ENCODE data around the gene COL5A1.

Gene COL5A1

DNA sequence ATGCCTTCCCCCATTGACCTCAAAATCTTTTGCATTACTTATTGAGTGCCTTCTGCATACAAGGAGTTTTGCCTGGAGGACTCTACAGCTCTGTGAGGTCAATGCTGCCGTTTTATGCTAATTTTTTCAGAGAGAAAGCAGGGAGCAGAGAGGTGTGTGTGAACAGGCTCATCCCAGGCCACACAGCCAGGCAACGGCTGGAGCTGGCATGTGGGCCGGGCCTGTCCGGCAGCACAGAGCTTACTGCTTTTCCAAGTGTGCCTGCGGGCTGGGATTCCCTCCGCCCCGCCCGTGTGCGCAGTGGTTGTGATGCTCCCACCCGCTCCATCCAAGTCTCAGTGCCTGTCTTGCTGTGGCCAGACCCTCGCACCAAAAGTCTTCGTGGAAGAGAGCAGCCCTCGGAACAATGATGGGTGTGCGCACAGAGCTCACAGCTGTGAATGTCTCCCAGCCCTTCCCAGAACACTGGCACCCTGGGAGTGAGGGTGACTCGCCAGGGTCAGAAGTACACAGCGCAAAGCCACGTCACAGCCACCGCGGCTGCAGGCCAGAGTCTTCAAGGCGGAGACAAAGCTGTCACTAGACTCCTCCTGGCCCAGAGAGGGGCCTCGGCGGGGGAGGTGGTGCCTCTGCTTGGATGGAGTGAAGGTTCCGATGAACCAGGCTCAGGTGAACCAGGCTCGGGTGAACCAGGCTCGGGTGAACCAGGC, 82.8 kb downstream of the COL5A1 start:
- peak; percentile 78 for DNase-seq (ENCODE audit: low read depth)
- TF ChIP-seq, protein P1, sequence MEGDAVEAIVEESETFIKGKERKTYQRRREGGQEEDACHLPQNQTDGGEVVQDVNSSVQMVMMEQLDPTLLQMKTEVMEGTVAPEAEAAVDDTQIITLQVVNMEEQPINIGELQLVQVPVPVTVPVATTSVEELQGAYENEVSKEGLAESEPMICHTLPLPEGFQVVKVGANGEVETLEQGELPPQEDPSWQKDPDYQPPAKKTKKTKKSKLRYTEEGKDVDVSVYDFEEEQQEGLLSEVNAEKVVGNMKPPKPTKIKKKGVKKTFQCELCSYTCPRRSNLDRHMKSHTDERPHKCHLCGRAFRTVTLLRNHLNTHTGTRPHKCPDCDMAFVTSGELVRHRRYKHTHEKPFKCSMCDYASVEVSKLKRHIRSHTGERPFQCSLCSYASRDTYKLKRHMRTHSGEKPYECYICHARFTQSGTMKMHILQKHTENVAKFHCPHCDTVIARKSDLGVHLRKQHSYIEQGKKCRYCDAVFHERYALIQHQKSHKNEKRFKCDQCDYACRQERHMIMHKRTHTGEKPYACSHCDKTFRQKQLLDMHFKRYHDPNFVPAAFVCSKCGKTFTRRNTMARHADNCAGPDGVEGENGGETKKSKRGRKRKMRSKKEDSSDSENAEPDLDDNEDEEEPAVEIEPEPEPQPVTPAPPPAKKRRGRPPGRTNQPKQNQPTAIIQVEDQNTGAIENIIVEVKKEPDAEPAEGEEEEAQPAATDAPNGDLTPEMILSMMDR (conservative IDR thresholded peaks at IDR 0.05; ENCODE audit: control insufficient read depth, insufficient read depth, low read depth, low read length) = no peak
- H3K4me3 ChIP-seq (ENCODE audit: control insufficient read depth, low read depth, low read length) = no peak overlapping the region

DNA sequence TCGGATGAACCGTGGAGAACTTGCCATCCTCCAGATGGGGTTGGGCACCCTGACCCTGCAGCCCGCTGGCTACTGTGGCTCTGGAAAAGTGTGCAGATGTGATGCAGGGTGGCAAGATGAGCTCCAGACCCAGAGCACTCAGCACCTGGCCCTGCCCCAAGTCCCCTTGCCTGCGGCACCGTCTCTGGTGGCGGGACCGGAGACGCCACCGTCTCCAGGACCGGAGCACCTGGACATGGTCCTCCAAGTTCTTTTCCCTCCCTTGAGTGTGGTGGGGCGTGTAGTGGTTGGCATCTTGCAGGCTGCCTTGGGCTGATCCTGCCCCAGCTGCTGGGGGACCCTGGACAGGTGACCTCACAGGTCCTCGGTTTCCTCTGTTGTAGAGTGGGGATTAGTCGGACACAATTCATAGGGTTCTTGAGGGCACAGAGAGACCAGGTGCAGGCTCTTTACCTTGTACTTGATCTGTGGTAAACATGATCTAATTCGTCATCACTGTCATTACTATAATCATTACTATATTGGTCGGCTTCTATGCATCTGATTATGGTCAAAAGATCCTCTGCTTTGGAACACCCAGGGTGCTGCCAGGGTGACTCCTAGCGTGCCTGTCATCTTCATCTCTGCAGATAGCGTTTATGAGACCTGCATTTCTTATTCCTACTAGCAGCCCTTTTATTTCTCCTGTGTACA, 83.5 kb downstream of the COL5A1 start:
- H3K4me3 ChIP-seq (ENCODE audit: control insufficient read depth, low read depth, low read length) = no peak overlapping the region
- no peak for DNase-seq (ENCODE audit: low read depth)
- TF ChIP-seq, protein P1 (conservative IDR thresholded peaks at IDR 0.05; ENCODE audit: control insufficient read depth, insufficient read depth, low read depth, low read length) = no peak

DNA sequence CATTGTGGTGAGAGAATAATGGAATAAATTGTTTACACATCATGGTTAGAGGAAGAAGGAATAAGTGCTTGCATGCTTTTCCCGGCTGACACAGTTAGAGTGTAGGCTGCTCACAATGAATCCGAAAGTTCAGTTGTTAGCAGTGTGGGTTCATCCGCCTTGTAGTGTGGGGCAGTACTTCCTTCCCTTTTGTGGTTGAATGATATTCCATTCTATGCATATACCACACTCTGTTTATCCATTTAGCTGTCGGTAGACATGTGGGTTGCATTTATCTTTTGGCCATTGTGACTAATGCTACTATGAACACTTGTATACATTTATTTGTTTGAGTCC, 84.0 kb downstream of the COL5A1 start:
- TF ChIP-seq, protein P1 (conservative IDR thresholded peaks at IDR 0.05; ENCODE audit: control insufficient read depth, insufficient read depth, low read depth, low read length) = no peak
- H3K4me3 ChIP-seq (ENCODE audit: control insufficient read depth, low read depth, low read length) = no peak overlapping the region
- peak; percentile 34 for DNase-seq (ENCODE audit: low read depth)

DNA sequence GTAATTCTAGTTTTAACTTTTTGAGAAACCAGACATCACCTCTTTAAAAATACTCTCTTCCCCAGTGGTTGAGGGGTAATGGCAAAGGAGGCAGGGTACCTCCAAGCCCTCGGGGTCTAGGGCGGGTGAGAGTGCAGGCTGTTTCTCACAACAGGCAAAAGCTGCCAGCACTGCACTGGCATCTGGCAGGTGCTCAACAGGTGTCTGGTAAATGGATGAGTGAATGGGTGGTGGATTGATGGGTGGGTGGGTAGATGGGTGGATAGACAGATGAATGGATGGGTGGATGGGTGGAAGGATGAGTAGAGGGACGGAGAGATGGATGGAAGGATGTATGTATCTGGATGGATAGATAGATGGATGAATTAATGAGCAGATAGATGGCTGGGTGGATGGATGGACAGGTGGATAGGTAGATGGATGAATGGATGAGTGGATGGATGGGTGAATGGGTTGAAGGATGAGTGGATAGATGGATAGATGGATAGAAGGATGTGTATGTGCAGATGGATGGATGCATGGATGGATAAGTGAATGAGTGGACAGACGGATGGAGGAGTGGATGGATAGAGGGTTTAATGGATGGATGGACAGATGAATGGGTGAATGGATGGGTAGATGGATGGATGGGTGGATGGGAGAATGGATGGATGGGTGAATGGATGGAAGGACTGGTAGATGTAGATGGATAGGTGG, 84.6 kb downstream of the COL5A1 start:
- H3K4me3 ChIP-seq (ENCODE audit: control insufficient read depth, low read depth, low read length) = no peak overlapping the region
- TF ChIP-seq, protein P1 (conservative IDR thresholded peaks at IDR 0.05; ENCODE audit: control insufficient read depth, insufficient read depth, low read depth, low read length) = no peak
- DNase-seq (ENCODE audit: low read depth) = no peak

DNA sequence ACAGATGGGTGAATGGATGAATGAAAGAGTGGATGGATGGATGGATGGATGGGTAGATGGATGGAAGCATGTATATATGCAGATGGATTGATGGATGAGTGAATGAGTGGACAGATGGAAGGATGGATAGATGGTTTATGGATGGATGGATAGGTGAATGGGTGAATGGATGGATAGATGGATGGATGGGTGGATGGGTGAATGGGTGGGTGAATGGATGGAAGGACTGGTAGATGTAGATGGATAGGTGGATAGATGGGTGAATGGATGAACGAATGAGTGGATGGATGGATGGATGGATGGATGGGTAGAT, 85.1 kb downstream of the COL5A1 start:
- H3K4me3 ChIP-seq (ENCODE audit: control insufficient read depth, low read depth, low read length) = no peak overlapping the region
- TF ChIP-seq, protein P1 (conservative IDR thresholded peaks at IDR 0.05; ENCODE audit: control insufficient read depth, insufficient read depth, low read depth, low read length) = no peak
- DNase-seq (ENCODE audit: low read depth) = no peak

DNA sequence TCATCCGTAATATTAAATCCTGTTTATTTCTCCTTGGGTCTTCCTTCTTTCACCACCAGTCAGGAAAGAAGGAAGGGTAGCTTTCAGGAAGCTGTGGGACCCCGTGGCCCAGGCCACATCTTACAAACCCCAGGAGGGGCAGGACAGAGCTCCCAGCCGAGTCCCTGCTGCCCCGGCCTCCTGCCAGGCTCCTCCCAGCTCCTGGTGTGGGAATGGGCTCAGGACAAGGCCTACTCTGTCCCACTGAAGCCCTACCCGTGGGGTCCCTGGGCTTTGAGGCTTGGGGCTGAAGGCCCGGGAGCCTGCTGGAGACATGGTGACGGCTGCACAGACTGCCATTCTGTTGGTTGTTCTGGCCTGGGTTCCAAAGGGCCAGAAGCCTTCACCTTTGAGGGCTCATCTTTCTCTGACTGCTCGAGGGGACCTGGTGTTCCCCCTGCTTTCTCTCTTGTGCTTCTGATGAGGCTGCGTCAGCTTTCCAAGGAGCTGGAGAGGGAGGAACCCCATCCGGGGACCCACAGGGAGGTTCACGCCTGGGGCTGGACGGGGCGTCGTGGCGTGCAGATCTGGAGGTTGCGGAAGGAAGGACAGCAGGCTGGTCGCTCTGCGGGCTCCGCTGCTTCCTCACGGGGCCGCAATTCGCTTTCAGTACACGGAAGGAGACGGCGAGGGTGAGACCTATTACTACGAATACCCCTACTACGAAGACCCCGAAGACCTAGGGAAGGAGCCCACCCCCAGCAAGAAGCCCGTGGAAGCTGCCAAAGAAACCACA, 86.6 kb downstream of the COL5A1 start:
- H3K4me3 ChIP-seq (ENCODE audit: control insufficient read depth, low read depth, low read length) = no peak overlapping the region
- no peak for DNase-seq (ENCODE audit: low read depth)
- TF ChIP-seq, protein P1 (conservative IDR thresholded peaks at IDR 0.05; ENCODE audit: control insufficient read depth, insufficient read depth, low read depth, low read length) = no peak
